K562 (cell line): ENCODE data around the gene LIG3. TPM values are rescaled to one million over a fixed set of nuclear protein-coding genes. Genes with fewer than 3 reads are reported as not detected.

ENCODE experiments used
- ADNP ChIP-seq: fragments of 200-800 bp; sonication (Bioruptor generic); IDR thresholded peaks from 2 replicates; pipeline ENCODE4 v1.6.1; 2016; ENCODE audit warnings: missing genetic modification characterization, missing compliant biosample characterization
- ARHGAP35 ChIP-seq: fragments of 450-650 bp; IDR thresholded peaks from 2 replicates; pipeline ENCODE4 v1.6.1; 2018; ENCODE audit not compliant: partially characterized antibody
- C11orf30 ChIP-seq: fragments of 450-650 bp; IDR thresholded peaks from 2 replicates; pipeline ENCODE4 v1.6.1; 2016; ENCODE audit warnings: low read depth, mild to moderate bottlenecking
- EZH2 ChIP-seq: IDR thresholded peaks from 2 replicates; pipeline ENCODE4 v1.6.1; 2012; ENCODE audit warnings: low read depth, mild to moderate bottlenecking, inconsistent platforms, low read length, borderline replicate concordance
- HSF4 ChIP-seq: fragments of 250-450 bp; sonication (Bioruptor Pico); IDR thresholded peaks from 2 replicates; pipeline ENCODE4 v2.1.2; 2022; ENCODE audit warnings: mild to moderate bottlenecking, moderate library complexity, borderline replicate concordance
- JUN ChIP-seq, 2 experiments: sonication (generic) in 1 of 2; formaldehyde crosslinking in 1 of 2; IDR thresholded peaks; 2 replicates each; pipeline versions ENCODE4 v1.6.1 to v1.8.0; 2012 to 2022; ENCODE audit warnings: borderline replicate concordance in 2 of 2, mild to moderate bottlenecking in 2 of 2, improper control_type of control experiment in 1 of 2, low read depth in 1 of 2, low read length in 1 of 2, missing genetic modification reagents in 1 of 2
- MBD2 ChIP-seq: sonication (generic); IDR thresholded peaks from 2 replicates; pipeline ENCODE4 v1.6.1; 2016; ENCODE audit warnings: low read depth, borderline replicate concordance
- NELFE ChIP-seq: IDR thresholded peaks from 2 replicates; pipeline ENCODE4 v1.6.1; 2011; ENCODE audit warnings: mild to moderate bottlenecking; ENCODE audit not compliant: insufficient read depth, insufficient read length
- NFE2L1 ChIP-seq: fragments of 450-650 bp; IDR thresholded peaks from 2 replicates; pipeline ENCODE4 v1.6.1; 2016; ENCODE audit warnings: missing genetic modification characterization, low read depth, mild to moderate bottlenecking, missing compliant biosample characterization, moderate library complexity, borderline replicate concordance
- NR2C2 ChIP-seq, 2 experiments: fragments of 200-800 bp in 1 of 2; sonication (Bioruptor generic) in 1 of 2; sonication (generic) in 1 of 2; formaldehyde crosslinking in 1 of 2; IDR thresholded peaks; 2 replicates each; pipeline versions ENCODE4 v1.6.1 to v1.8.0; 2016 to 2022; ENCODE audit warnings: mild to moderate bottlenecking in 1 of 2, missing compliant biosample characterization in 1 of 2, missing genetic modification characterization in 1 of 2, missing genetic modification reagents in 1 of 2
- PHTF2 ChIP-seq: fragments of 250-450 bp; sonication (Bioruptor Pico); IDR thresholded peaks from 2 replicates; pipeline ENCODE4 v1.5.0; 2021; ENCODE audit warnings: mild to moderate bottlenecking
- RBM25 ChIP-seq: fragments of 200-400 bp; formaldehyde crosslinking; IDR thresholded peaks from 2 replicates; pipeline ENCODE4 v1.6.1; 2018; ENCODE audit warnings: low read length, low read depth, moderate library complexity; ENCODE audit not compliant: severe bottlenecking
- RNF2 ChIP-seq: sonication (generic); IDR thresholded peaks from 2 replicates; pipeline ENCODE4 v1.6.1; 2016
- TAL1 ChIP-seq: fragments of 450-650 bp; IDR thresholded peaks from 2 replicates; pipeline ENCODE4 v1.6.1; 2016; ENCODE audit warnings: mild to moderate bottlenecking
- THRAP3 ChIP-seq: fragments of 450-650 bp; IDR thresholded peaks from 2 replicates; pipeline ENCODE4 v1.6.1; 2016; ENCODE audit warnings: mild to moderate bottlenecking, inconsistent platforms, borderline replicate concordance
- TRIM28 ChIP-seq: fragments of 450-650 bp; IDR thresholded peaks from 2 replicates; pipeline ENCODE4 v1.6.1; 2017
- ZBTB34 ChIP-seq: fragments of 250-450 bp; sonication (Bioruptor Pico); IDR thresholded peaks from 2 replicates; pipeline ENCODE4 v1.8.0; 2021; ENCODE audit warnings: mild to moderate bottlenecking, moderate library complexity
- ZBTB5 ChIP-seq: fragments of 450-650 bp; IDR thresholded peaks from 2 replicates; pipeline ENCODE4 v1.6.1; 2017; ENCODE audit warnings: antibody characterized with exemption
- ZNF3 ChIP-seq: fragments of 250-450 bp; sonication (Bioruptor Pico); IDR thresholded peaks from 2 replicates; pipeline ENCODE4 v1.5.0; 2021; ENCODE audit warnings: mild to moderate bottlenecking, moderate library complexity
- ZNF639 ChIP-seq, 2 experiments: fragments of 200-800 bp in 1 of 2; sonication (Bioruptor generic) in 1 of 2; sonication (generic) in 1 of 2; formaldehyde crosslinking in 1 of 2; IDR thresholded peaks in 1 of 2; conservative IDR thresholded peaks in 1 of 2; 2 replicates each; pipeline versions ENCODE4 v1.5.0 to v1.6.1; 2016 to 2020; ENCODE audit warnings: missing compliant biosample characterization in 1 of 2, missing genetic modification characterization in 1 of 2, missing genetic modification reagents in 1 of 2
- ZNF717 ChIP-seq: fragments of 250-450 bp; sonication (Bioruptor Pico); IDR thresholded peaks from 2 replicates; pipeline ENCODE4 v1.5.0; 2021
- ZNF79 ChIP-seq: fragments of 250-450 bp; sonication (Bioruptor Pico); IDR thresholded peaks from 2 replicates; pipeline ENCODE4 v1.4.0; 2020; ENCODE audit warnings: low read depth, mild to moderate bottlenecking, moderate library complexity
- polyA plus RNA-seq, 8 experiments: library from polyadenylated mRNA; depleted of rRNA in 4 of 8; stranded (reverse) in 5 of 8; unstranded in 3 of 8; fragments of >200 nt; fragmentation: Nextera tagmentation in 2 of 8; fragmentation: Illumina TruSeq in 1 of 8; extraction: Ambion mirVana in 2 of 8; extraction: Trizol in 1 of 8; gene quantifications; 2 replicates each; pipeline versions ENCODE4 v1.2.1 to v1.2.3, GENCODE V29; 2011 to 2014; ENCODE audit warnings: inconsistent platforms in 1 of 8, missing spikeins in 1 of 8
- total RNA-seq, 7 experiments: library from RNA; depleted of rRNA in 6 of 7; stranded (reverse); fragments of >200 nt in 6 of 7; fragmentation: Illumina TruSeq in 2 of 7; extraction: Trizol in 2 of 7; gene quantifications; 2 replicates each; pipeline versions ENCODE4 v1.2.1 to v1.2.3, GENCODE V29; 2011 to 2021; ENCODE audit warnings: low replicate concordance in 1 of 7

Gene LIG3
- total and polyA plus RNA-seq, 9 of the 15 experiments (the other 6 are each of a cell fraction or from before 2014, with no cell fraction given): 7.6 to 75.0 (median 43.0) TPM

- no peak for TF ChIP-seq ZBTB5
- TF ChIP-seq NFE2L1 (tag): no peak
- TF ChIP-seq NR2C2 (CRISPR knock-in tag; IDR thresholded peaks at IDR 0.05): peak; percentile 46; the same call in 1 of the 2 replicates
- peak; percentile 64 for TF ChIP-seq NR2C2 (tag; IDR thresholded peaks at IDR 0.05)
- no peak for TF ChIP-seq RBM25
- TF ChIP-seq ZNF639 (CRISPR knock-in tag; conservative IDR thresholded peaks at IDR 0.05 in 1 of 2, IDR thresholded peaks at IDR 0.05 in 1 of 2): peak in 1 of 2 experiments; percentile 59; a peak in 2 of 4 replicates
- TF ChIP-seq ADNP (tag): no peak
- TF ChIP-seq JUN (IDR thresholded peaks at IDR 0.05; ENCODE audit: borderline replicate concordance, low read depth, low read length): no peak
- no peak for TF ChIP-seq JUN (CRISPR knock-in tag; IDR thresholded peaks at IDR 0.05; ENCODE audit: borderline replicate concordance)
- no peak for TF ChIP-seq ZNF717 (CRISPR knock-in tag)
- TF ChIP-seq RNF2: 0 out of 2 replicates have a peak, but pooled peaks have one; percentile 7
- TF ChIP-seq TAL1: no peak
- peak; percentile 78; the same call in 1 of the 2 replicates for TF ChIP-seq MBD2
- no peak for TF ChIP-seq ZBTB34 (CRISPR knock-in tag)
- no peak for TF ChIP-seq ARHGAP35
- TF ChIP-seq EZH2: no peak
- peak; percentile 100 for TF ChIP-seq C11orf30
- TF ChIP-seq ZNF79 (CRISPR knock-in tag): no peak
- no peak for TF ChIP-seq NELFE
- TF ChIP-seq THRAP3: no peak
- TF ChIP-seq TRIM28: no peak; the same call in 1 of the 2 replicates
- no peak for TF ChIP-seq PHTF2
- TF ChIP-seq ZNF3: no peak
- 0 out of 2 replicates have a peak, but pooled peaks have one; percentile 41 for TF ChIP-seq HSF4 (CRISPR knock-in tag)
Measured at GRCh38 chr17:34961093-34961911, 19.0 kb upstream of the LIG3 start, which contains the start of the genes CCT6B and ZNF830 (continued).
